GM12875 (cell line): ENCODE results near the gene RGS7.

Experiments used
- H3K4me3 ChIP-seq: one replicate; pipeline ENCODE4 v1.5.1; 2011; ENCODE audit warnings: low read depth, low read length, control low read depth
- CTCF ChIP-seq: IDR thresholded peaks from 2 replicates; pipeline ENCODE4 v1.5.1; 2011; ENCODE audit warnings: low read depth, mild to moderate bottlenecking, control low read depth, inconsistent platforms, low read length, moderate library complexity, borderline replicate concordance; ENCODE audit not compliant: insufficient read depth

Gene RGS7

GRCh38 chr1:240824238-240824637, 532.8 kb downstream of the RGS7 start:
- no peak for TF ChIP-seq CTCF
- no peak overlapping the region for H3K4me3 ChIP-seq

GRCh38 chr1:240823357-240823756, 533.6 kb downstream of the RGS7 start:
- H3K4me3 ChIP-seq, result no peak overlapping the region
- TF ChIP-seq CTCF, result no peak

GRCh38 chr1:240821925-240822324, 535.1 kb downstream of the RGS7 start:
- no peak for TF ChIP-seq CTCF
- no peak overlapping the region for H3K4me3 ChIP-seq

- TF ChIP-seq CTCF, result no peak
- H3K4me3 ChIP-seq, result no peak overlapping the region
Observed at GRCh38 chr1:240820816-240821215, 536.2 kb downstream of the RGS7 start.

- H3K4me3 ChIP-seq, result no peak overlapping the region
- no peak for TF ChIP-seq CTCF
Observed at GRCh38 chr1:240816472-240816871, 540.5 kb downstream of the RGS7 start.

- no peak overlapping the region for H3K4me3 ChIP-seq
- no peak for TF ChIP-seq CTCF
Observed at GRCh38 chr1:240813720-240814119, 543.3 kb downstream of the RGS7 start.

- TF ChIP-seq CTCF, result no peak
- no peak overlapping the region for H3K4me3 ChIP-seq
Observed at GRCh38 chr1:240811256-240811655, 545.7 kb downstream of the RGS7 start.
